Lower lobe of right lung (tissue), 2 donors: ENCODE measurements around the gene ZMIZ1. TPM values are rescaled to one million over a fixed set of nuclear protein-coding genes. Genes with fewer than 3 reads are reported as not detected.

Source experiments
- ATAC-seq, 2 donors: fragments of 200-7000 bp; cut with Tn5 transposase; one replicate each; pipeline ENCODE4 v1.9.1; 2020 to 2022; ENCODE audit warnings: mild to moderate bottlenecking in 2 of 2, moderate library complexity in 2 of 2
- DNase-seq: peaks from one replicate; pipeline ENCODE4 v3.0.0-alpha.2; 2020
- H3K27ac ChIP-seq: fragments of 200-600 bp; one replicate; pipeline ENCODE4 v1.8.0; 2022
- H3K27me3 ChIP-seq: fragments of 200-600 bp; one replicate; pipeline ENCODE4 v1.8.0; 2022; ENCODE audit warnings: low read depth
- H3K36me3 ChIP-seq: fragments of 200-600 bp; one replicate; pipeline ENCODE4 v1.8.0; 2022; ENCODE audit warnings: mild to moderate bottlenecking
- H3K4me1 ChIP-seq: fragments of 200-600 bp; one replicate; pipeline ENCODE4 v1.8.0; 2022
- H3K4me3 ChIP-seq: fragments of 200-600 bp; one replicate; pipeline ENCODE4 v1.8.0; 2022; ENCODE audit warnings: mild to moderate bottlenecking
- H3K9me3 ChIP-seq: fragments of 200-600 bp; one replicate; pipeline ENCODE4 v1.8.0; 2022
- intact Hi-C: fragments of 100-400 bp; cut with DNase I; formaldehyde crosslinking; loops from one replicate; pipeline ENCODE4 v1.11.0; 2022
- total RNA-seq: library from RNA; stranded (reverse); fragmentation: NEBNext Ultra II Directional; extraction: Animal tissue kit (Norgen Biotek cat#: 25700); gene quantifications from one replicate; pipeline ENCODE4 v1.2.1, GENCODE V29; 2021
- TF ChIP-seq, protein P1 (sequence below): fragments of 200-600 bp; IDR thresholded peaks from one replicate; pipeline ENCODE4 v1.8.0; 2022; ENCODE audit warnings: antibody characterized with exemption, mild to moderate bottlenecking
- donor health status: DM: no; HTN: yes; CAD: no; lungs with severe emphysema.

ZMIZ1 gene
- total RNA-seq, 1 donor from 2014 or later, result 102 TPM

GRCh38 chr10:79082035-79082373, 13.2 kb downstream of the ZMIZ1 start:
- intact Hi-C loops, result no loop called here
- TF ChIP-seq, protein P1, sequence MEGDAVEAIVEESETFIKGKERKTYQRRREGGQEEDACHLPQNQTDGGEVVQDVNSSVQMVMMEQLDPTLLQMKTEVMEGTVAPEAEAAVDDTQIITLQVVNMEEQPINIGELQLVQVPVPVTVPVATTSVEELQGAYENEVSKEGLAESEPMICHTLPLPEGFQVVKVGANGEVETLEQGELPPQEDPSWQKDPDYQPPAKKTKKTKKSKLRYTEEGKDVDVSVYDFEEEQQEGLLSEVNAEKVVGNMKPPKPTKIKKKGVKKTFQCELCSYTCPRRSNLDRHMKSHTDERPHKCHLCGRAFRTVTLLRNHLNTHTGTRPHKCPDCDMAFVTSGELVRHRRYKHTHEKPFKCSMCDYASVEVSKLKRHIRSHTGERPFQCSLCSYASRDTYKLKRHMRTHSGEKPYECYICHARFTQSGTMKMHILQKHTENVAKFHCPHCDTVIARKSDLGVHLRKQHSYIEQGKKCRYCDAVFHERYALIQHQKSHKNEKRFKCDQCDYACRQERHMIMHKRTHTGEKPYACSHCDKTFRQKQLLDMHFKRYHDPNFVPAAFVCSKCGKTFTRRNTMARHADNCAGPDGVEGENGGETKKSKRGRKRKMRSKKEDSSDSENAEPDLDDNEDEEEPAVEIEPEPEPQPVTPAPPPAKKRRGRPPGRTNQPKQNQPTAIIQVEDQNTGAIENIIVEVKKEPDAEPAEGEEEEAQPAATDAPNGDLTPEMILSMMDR, result no peak
- DNase-seq (no peak), ATAC-seq (no peak)
- Histone ChIP-seq H3K4me3 (no peak overlapping the region), H3K4me1 (peaks cover 100% of the 10 kb centered on the region), H3K27ac (peak overlapping the region; percentile 80), H3K27me3 (no peaks in the 10 kb centered on the region), H3K36me3 (no peaks in the 10 kb centered on the region), H3K9me3 (no peaks in the 10 kb centered on the region)

DNA sequence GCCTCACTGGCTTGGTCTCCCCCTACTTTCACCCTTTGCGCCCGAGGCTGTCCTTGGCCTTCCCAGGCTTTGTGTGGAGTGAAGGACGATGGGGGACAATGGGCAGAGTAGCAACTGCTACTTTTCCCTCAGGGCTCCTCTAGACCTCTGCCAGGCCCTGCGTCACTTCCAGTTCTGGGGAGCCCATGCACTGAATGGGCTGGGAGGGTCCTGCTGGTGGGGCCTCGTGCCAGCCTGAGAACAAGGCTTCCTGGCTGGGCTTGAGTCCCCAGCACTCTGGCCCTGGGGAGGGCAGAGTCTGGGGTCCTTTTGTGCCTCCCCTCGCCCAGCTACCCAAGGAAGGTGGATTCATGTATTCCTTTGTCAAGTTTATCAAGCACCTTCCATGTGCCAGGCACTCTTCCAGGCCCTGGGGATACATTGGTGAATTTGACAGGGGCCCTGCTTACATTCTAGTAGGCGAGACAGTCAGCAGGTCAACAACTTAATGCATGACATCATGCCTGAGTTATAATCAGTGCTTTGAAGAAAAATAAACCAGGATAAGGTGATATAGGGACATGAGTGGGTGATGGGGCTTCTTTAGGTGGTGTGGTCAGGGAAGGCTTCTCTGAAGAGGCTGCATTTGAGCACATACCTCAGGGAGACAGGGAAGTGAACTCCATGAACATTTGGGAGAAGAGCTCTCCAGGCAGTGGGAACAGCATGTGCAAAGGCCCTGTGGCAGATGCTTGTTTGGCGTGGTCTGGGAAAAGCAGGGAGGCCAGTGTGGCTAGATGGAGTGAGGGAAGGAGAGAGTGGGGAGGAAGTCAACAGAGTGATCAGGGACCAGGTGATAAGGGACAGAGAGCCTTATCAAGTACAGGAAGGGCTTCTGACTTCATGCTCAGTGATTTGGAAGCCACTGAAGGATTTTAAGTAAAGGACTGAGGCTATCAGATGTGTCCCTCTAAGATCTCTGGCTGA, 14.1 kb downstream of the ZMIZ1 start:
- peaks cover 100% of the 10 kb centered on the region for H3K4me1 ChIP-seq
- ATAC-seq (no peak), DNase-seq (no peak)
- intact Hi-C loops, result no loop called here
- no peak overlapping the region for H3K4me3 ChIP-seq
- no peaks in the 10 kb centered on the region for H3K9me3 ChIP-seq
- H3K27ac ChIP-seq, result peak overlapping the region; percentile 80
- no peaks in the 10 kb centered on the region for H3K36me3 ChIP-seq
- TF ChIP-seq, protein P1, result no peak
- H3K27me3 ChIP-seq, result no peaks in the 10 kb centered on the region

DNA sequence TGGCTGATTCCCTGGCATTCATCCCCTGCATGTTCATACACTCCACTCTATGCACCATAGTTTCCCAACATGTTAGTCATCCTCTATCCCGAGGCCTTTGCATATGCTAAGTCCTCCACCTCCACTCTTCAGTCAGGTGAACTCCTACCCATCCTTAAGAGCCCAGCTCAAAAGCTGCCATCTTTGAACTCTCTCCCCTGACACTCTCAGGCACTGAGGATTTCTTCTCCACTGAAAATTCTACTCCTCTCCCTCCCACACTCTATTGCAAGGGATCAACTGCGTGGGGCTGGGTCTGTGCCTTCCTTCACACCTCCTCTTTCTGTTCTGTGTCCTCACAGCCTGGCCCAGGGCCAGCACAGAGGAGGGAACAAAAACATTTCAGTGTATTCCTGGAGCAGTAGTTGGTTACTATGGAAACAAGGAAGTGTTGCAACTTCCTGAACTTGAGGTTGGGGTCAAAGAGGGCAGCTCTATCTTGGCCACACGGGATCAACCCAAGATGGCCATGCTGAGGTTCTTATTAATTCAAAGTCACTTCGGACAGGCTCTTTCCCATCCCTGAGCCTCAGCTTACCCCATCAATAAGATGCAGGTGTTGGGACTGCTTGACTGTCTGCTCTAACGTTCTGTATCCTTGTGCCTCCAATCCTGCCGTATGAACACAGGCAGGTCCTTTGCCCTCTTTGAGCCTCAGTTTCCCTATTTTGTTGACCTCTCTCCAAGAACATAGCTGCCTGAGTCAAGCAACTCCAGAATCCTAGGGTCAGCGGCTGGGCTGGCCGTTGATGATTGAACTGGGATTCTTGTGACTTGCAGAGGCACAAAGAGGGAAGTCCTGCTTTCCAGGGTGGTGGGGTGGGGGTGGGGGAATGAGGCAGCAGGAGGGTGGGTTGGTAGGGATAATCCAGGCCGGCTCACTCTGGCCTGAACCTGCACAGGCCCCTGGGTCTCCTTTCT, 15.5 kb downstream of the ZMIZ1 start:
- TF ChIP-seq, protein P1, result no peak
- Histone ChIP-seq H3K36me3 (no peaks in the 10 kb centered on the region), H3K27me3 (no peaks in the 10 kb centered on the region), H3K4me1 (peaks cover 100% of the 10 kb centered on the region), H3K9me3 (no peaks in the 10 kb centered on the region), H3K4me3 (no peak overlapping the region), H3K27ac (peak overlapping the region; percentile 80)
- peak; percentile 83 to 87 for ATAC-seq
- intact Hi-C loops, result no loop called here
- DNase-seq, result peak; percentile 96

GRCh38 chr10:79084972-79085597, 16.3 kb downstream of the ZMIZ1 start:
- H3K27me3 ChIP-seq, result no peaks in the 10 kb centered on the region
- no peak overlapping the region for H3K4me3 ChIP-seq
- H3K4me1 ChIP-seq, result peaks cover 100% of the 10 kb centered on the region
- intact Hi-C loops, result no loop called here
- DNase-seq, result no peak
- TF ChIP-seq, protein P1, result no peak
- peak in 1 of 2 donors; percentile 1 for ATAC-seq
- no peaks in the 10 kb centered on the region for H3K36me3 ChIP-seq
- no peaks in the 10 kb centered on the region for H3K9me3 ChIP-seq
- peak overlapping the region; percentile 80 for H3K27ac ChIP-seq

- Histone ChIP-seq H3K36me3 (no peaks in the 10 kb centered on the region), H3K27ac (no peak overlapping the region), H3K9me3 (no peaks in the 10 kb centered on the region), H3K4me1 (peaks cover 100% of the 10 kb centered on the region), H3K27me3 (no peaks in the 10 kb centered on the region), H3K4me3 (no peak overlapping the region)
- intact Hi-C loops, result no loop called here
- no peak for DNase-seq
- no peak for ATAC-seq
- TF ChIP-seq, protein P1, result no peak
Observed at GRCh38 chr10:79086822-79087221, 18.1 kb downstream of the ZMIZ1 start.
